CD4-positive, alpha-beta T cell treated with Interferon gamma for 1 hour (primary cell): ENCODE data around the gene LRP6.

Experiments used
- DNase-seq: peaks from one replicate; pipeline ENCODE4 v3.0.0-alpha.2; 2020

The LRP6 gene

GRCh38 chr12:12210983-12211382 is 55.9 kb downstream of the LRP6 start:
- DNase-seq = no peak

GRCh38 chr12:12210416-12210815 is 56.4 kb downstream of the LRP6 start:
- DNase-seq = no peak

GRCh38 chr12:12209675-12210074 is 57.2 kb downstream of the LRP6 start:
- no peak for DNase-seq

- no peak for DNase-seq
Observed at GRCh38 chr12:12209043-12209442, 57.8 kb downstream of the LRP6 start.

- DNase-seq = no peak
Observed at GRCh38 chr12:12207746-12208145, 59.1 kb downstream of the LRP6 start.

GRCh38 chr12:12206776-12207388 is 60.0 kb downstream of the LRP6 start:
- DNase-seq = no peak

- no peak for DNase-seq
Observed at GRCh38 chr12:12202747-12203146, 64.1 kb downstream of the LRP6 start.

- DNase-seq = no peak
Observed at GRCh38 chr12:12202105-12202504, 64.7 kb downstream of the LRP6 start.

- DNase-seq = no peak
Observed at GRCh38 chr12:12201274-12201758, 65.5 kb downstream of the LRP6 start.

GRCh38 chr12:12200363-12200762 is 66.5 kb downstream of the LRP6 start:
- no peak for DNase-seq

GRCh38 chr12:12198124-12198523 is 68.7 kb downstream of the LRP6 start:
- no peak for DNase-seq

GRCh38 chr12:12197128-12197527 is 69.7 kb downstream of the LRP6 start:
- no peak for DNase-seq

GRCh38 chr12:12195516-12195915 is 71.3 kb downstream of the LRP6 start:
- no peak for DNase-seq

GRCh38 chr12:12195081-12195480 is 71.8 kb downstream of the LRP6 start:
- DNase-seq = no peak

GRCh38 chr12:12194206-12194605 is 72.6 kb downstream of the LRP6 start:
- no peak for DNase-seq

GRCh38 chr12:12191008-12191407 is 75.8 kb downstream of the LRP6 start:
- no peak for DNase-seq

- DNase-seq = no peak
Observed at GRCh38 chr12:12190087-12190809, 76.6 kb downstream of the LRP6 start.

GRCh38 chr12:12185414-12185813 is 81.4 kb downstream of the LRP6 start:
- no peak for DNase-seq

GRCh38 chr12:12182703-12183365 is 84.0 kb downstream of the LRP6 start:
- no peak for DNase-seq

- DNase-seq = no peak
Observed at GRCh38 chr12:12181511-12181910, 85.3 kb downstream of the LRP6 start.

GRCh38 chr12:12180575-12180974 is 86.3 kb downstream of the LRP6 start:
- no peak for DNase-seq

GRCh38 chr12:12180136-12180535 is 86.7 kb downstream of the LRP6 start:
- DNase-seq = no peak

- no peak for DNase-seq
Observed at GRCh38 chr12:12178559-12178958, 88.3 kb downstream of the LRP6 start.

GRCh38 chr12:12176402-12176801 is 90.4 kb downstream of the LRP6 start:
- DNase-seq = no peak
